Astrocyte (in vitro differentiated cells and primary cell): ENCODE measurements around the gene KCNN3.

Experiments used
- CTCF ChIP-seq: IDR thresholded peaks from 2 replicates; pipeline ENCODE4 v1.5.1; 2011; ENCODE audit warnings: low read depth, mild to moderate bottlenecking, inconsistent platforms, low read length, moderate library complexity; ENCODE audit not compliant: insufficient read depth
- EZH2 ChIP-seq: IDR thresholded peaks from 2 replicates; pipeline ENCODE4 v1.6.1; 2012; ENCODE audit warnings: mild to moderate bottlenecking, low read length, inconsistent platforms; ENCODE audit not compliant: insufficient read depth

GRCh38 chr1:154859151-154859785 lies 10.8 kb downstream of the KCNN3 start:
- no peak for TF ChIP-seq CTCF
- no peak for TF ChIP-seq EZH2
